Measurements from ENCODE around the gene SPTLC2.
A peak's percentile ranks its signal among the peaks of the same experiment; 100 is the strongest.

The SPTLC2 gene

GRCh38 chr14:77584809-77585208 is 31.6 kb downstream of the SPTLC2 start:
- Histone ChIP-seq H3K27me3 (ENCODE audit: low read depth, low read length) (no peaks in the 10 kb centered on the region), H3K4me1 (ENCODE audit: control insufficient read depth in 1 of 2, insufficient read depth in 2 of 2, low read length in 2 of 2) (no peaks in the 10 kb centered on the region), H3K36me3 (ENCODE audit: control insufficient read depth in 1 of 2, insufficient read depth in 2 of 2, low read length in 2 of 2) (peaks cover 0 to 3% of the 10 kb centered on the region in 2 donors), H3K4me3 (ENCODE audit: low read depth in 1 of 2, low read length in 2 of 2) (no peak overlapping the region), H3K9me3 (ENCODE audit: control insufficient read depth in 1 of 2, low read length in 2 of 2) (no peaks in the 10 kb centered on the region), H3K27ac (ENCODE audit: low read length) (no peak overlapping the region)

GRCh38 chr14:77583657-77584056 is 32.8 kb downstream of the SPTLC2 start:
- no peak overlapping the region for H3K27ac ChIP-seq (ENCODE audit: low read length)

DNA sequence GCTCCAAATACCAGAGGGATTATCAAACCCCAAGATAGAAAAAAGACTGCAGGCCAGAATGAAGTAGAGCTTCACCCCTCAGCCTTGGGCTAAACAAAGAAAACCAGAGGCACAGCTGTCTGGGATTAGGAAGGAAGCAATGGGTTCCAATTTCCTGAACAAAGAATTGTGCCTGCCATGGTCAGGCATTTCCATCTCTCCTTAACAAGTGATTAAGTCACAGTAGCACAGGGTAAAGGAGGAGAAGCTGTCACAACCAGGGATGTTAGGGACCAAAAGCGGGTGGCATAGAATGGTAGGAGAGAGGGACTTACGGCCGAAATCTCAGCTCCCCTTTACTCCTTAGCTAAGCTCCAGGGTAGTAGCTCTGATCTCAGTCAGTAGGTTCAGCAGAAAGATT is 33.9 kb downstream of the SPTLC2 start:
- Histone ChIP-seq H3K27ac (ENCODE audit: low read length) (no peak overlapping the region), H3K9me3 (ENCODE audit: control insufficient read depth in 1 of 2, low read length in 2 of 2) (no peaks in the 10 kb centered on the region), H3K27me3 (ENCODE audit: low read depth, low read length) (no peaks in the 10 kb centered on the region), H3K4me3 (ENCODE audit: low read depth in 1 of 2, low read length in 2 of 2) (no peak overlapping the region), H3K4me1 (ENCODE audit: control insufficient read depth in 1 of 2, insufficient read depth in 2 of 2, low read length in 2 of 2) (no peaks in the 10 kb centered on the region), H3K36me3 (ENCODE audit: control insufficient read depth in 1 of 2, insufficient read depth in 2 of 2, low read length in 2 of 2) (peaks cover 0 to 3% of the 10 kb centered on the region in 2 donors)

More at GRCh38 chr14:77583657-77584056, 32.8 kb downstream of the SPTLC2 start:
- Histone ChIP-seq H3K4me3 (ENCODE audit: low read depth in 1 of 2, low read length in 2 of 2) (no peak overlapping the region), H3K4me1 (ENCODE audit: control insufficient read depth in 1 of 2, insufficient read depth in 2 of 2, low read length in 2 of 2) (no peaks in the 10 kb centered on the region), H3K9me3 (ENCODE audit: control insufficient read depth in 1 of 2, low read length in 2 of 2) (no peaks in the 10 kb centered on the region), H3K27me3 (ENCODE audit: low read depth, low read length) (no peaks in the 10 kb centered on the region), H3K36me3 (ENCODE audit: control insufficient read depth in 1 of 2, insufficient read depth in 2 of 2, low read length in 2 of 2) (peaks cover 0 to 3% of the 10 kb centered on the region in 2 donors)

DNA sequence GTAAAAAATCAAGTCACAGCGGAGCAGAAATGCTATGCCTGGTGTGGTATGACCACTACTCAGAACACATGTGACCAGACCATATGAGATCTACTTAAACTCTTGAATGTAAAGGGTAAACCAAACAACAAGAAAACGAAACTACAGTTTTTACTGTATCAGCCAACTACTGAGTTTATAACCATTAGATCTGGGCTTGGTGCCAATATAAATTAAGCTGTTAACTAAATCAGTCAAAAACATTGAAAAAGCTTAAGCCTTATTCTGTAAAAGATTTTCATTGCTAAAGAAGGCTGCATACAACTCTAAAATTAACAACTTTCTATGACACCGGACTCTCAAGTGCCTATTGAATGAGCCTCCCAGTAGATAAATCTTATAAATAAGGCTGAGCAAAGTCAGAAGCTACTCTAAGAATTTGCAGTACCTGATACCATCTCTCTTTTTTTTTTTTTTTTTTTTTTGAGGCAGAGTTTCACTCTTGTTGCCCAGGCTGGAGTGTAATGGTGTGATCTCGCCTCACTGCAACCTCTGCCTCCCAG is 35.4 kb downstream of the SPTLC2 start:
- H3K27me3 ChIP-seq (ENCODE audit: low read depth, low read length), result no peaks in the 10 kb centered on the region
- H3K4me3 ChIP-seq (ENCODE audit: low read depth in 1 of 2, low read length in 2 of 2), result peak overlapping the region in 1 of 2 donors; percentile 55
- H3K4me1 ChIP-seq (ENCODE audit: control insufficient read depth in 1 of 2, insufficient read depth in 2 of 2, low read length in 2 of 2), result no peaks in the 10 kb centered on the region
- H3K36me3 ChIP-seq (ENCODE audit: control insufficient read depth in 1 of 2, insufficient read depth in 2 of 2, low read length in 2 of 2), result peaks cover 0 to 2% of the 10 kb centered on the region in 2 donors
- no peak overlapping the region for H3K27ac ChIP-seq (ENCODE audit: low read length)
- H3K9me3 ChIP-seq (ENCODE audit: control insufficient read depth in 1 of 2, low read length in 2 of 2), result no peaks in the 10 kb centered on the region

GRCh38 chr14:77580477-77580876 is 36.0 kb downstream of the SPTLC2 start:
- Histone ChIP-seq H3K9me3 (ENCODE audit: control insufficient read depth in 1 of 2, low read length in 2 of 2) (no peaks in the 10 kb centered on the region), H3K27me3 (ENCODE audit: low read depth, low read length) (no peaks in the 10 kb centered on the region), H3K4me1 (ENCODE audit: control insufficient read depth in 1 of 2, insufficient read depth in 2 of 2, low read length in 2 of 2) (no peaks in the 10 kb centered on the region), H3K27ac (ENCODE audit: low read length) (no peak overlapping the region), H3K4me3 (ENCODE audit: low read depth in 1 of 2, low read length in 2 of 2) (peak overlapping the region in 1 of 2 donors; percentile 55), H3K36me3 (ENCODE audit: control insufficient read depth in 1 of 2, insufficient read depth in 2 of 2, low read length in 2 of 2) (peaks cover 4 to 7% of the 10 kb centered on the region in 2 donors)

DNA sequence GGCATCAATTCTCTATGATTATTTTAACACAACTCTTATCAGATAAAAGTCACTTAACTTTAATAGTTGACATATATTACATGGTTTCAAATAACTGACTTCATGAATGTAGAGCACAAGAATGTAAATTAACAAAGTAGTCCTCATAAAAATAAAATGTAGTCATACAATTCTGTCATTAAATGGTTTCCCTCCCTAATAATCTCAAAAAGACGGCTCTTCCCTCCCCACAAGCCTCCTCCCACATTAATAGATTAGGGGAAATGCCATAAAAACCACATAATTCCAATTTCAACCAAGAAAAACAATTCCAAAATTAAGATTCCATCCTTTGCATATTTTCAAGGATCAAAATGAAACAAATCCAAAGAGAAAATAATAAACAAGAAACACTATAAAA is 36.7 kb downstream of the SPTLC2 start:
- H3K27ac ChIP-seq (ENCODE audit: low read length), result no peak overlapping the region
- peaks cover 6 to 7% of the 10 kb centered on the region in 2 donors for H3K36me3 ChIP-seq (ENCODE audit: control insufficient read depth in 1 of 2, insufficient read depth in 2 of 2, low read length in 2 of 2)
- H3K4me3 ChIP-seq (ENCODE audit: low read depth in 1 of 2, low read length in 2 of 2), result no peak overlapping the region
- H3K4me1 ChIP-seq (ENCODE audit: control insufficient read depth in 1 of 2, insufficient read depth in 2 of 2, low read length in 2 of 2), result no peaks in the 10 kb centered on the region
- no peaks in the 10 kb centered on the region for H3K27me3 ChIP-seq (ENCODE audit: low read depth, low read length)
- H3K9me3 ChIP-seq (ENCODE audit: control insufficient read depth in 1 of 2, low read length in 2 of 2), result no peaks in the 10 kb centered on the region

GRCh38 chr14:77579065-77579464 is 37.4 kb downstream of the SPTLC2 start:
- H3K4me3 ChIP-seq (ENCODE audit: low read depth in 1 of 2, low read length in 2 of 2), result no peak overlapping the region
- H3K36me3 ChIP-seq (ENCODE audit: control insufficient read depth in 1 of 2, insufficient read depth in 2 of 2, low read length in 2 of 2), result peaks cover 7% of the 10 kb centered on the region in 2 donors
- no peak overlapping the region for H3K27ac ChIP-seq (ENCODE audit: low read length)
- no peaks in the 10 kb centered on the region for H3K27me3 ChIP-seq (ENCODE audit: low read depth, low read length)
- no peaks in the 10 kb centered on the region for H3K4me1 ChIP-seq (ENCODE audit: control insufficient read depth in 1 of 2, insufficient read depth in 2 of 2, low read length in 2 of 2)
- no peaks in the 10 kb centered on the region for H3K9me3 ChIP-seq (ENCODE audit: control insufficient read depth in 1 of 2, low read length in 2 of 2)

DNA sequence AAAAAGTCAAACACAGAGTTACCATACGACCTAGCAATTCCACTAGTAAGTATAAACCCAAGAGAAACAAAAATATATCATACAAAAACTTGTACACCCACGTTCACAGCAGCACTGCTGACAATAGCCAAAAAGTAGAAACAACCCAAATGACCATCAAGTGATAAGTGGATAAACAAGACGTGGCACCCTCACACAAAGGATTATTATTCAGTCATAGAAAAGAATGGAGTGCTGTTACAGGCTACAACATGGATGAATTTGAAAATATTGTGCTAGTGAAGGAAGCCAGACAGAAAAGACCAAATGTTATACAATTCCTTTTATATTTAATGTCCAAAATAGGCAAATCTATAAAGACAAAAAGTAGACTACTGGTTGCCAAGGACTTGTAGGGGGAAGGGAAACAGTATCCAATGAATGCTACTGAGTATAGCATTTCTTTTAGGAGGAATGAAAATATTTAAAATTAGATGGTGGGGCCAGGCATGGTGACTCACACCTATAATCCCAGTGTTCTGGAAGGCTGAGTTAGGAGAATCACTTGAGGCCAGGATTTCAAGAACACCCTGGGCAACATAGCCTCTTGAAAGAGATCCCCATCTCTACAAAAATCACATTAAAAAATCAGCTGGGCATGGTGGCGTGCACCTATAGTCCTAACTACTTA is 41.9 kb downstream of the SPTLC2 start:
- H3K4me1 ChIP-seq (ENCODE audit: control insufficient read depth in 1 of 2, insufficient read depth in 2 of 2, low read length in 2 of 2), result no peaks in the 10 kb centered on the region
- H3K9me3 ChIP-seq (ENCODE audit: control insufficient read depth in 1 of 2, low read length in 2 of 2), result no peaks in the 10 kb centered on the region
- H3K4me3 ChIP-seq (ENCODE audit: low read depth in 1 of 2, low read length in 2 of 2), result no peak overlapping the region
- H3K27me3 ChIP-seq (ENCODE audit: low read depth, low read length), result no peaks in the 10 kb centered on the region
- H3K36me3 ChIP-seq (ENCODE audit: control insufficient read depth in 1 of 2, insufficient read depth in 2 of 2, low read length in 2 of 2), result peaks cover 7 to 14% of the 10 kb centered on the region in 2 donors
- H3K27ac ChIP-seq (ENCODE audit: low read length), result no peak overlapping the region

GRCh38 chr14:77573964-77574363 is 42.5 kb downstream of the SPTLC2 start:
- Histone ChIP-seq H3K27ac (ENCODE audit: low read length) (no peak overlapping the region), H3K9me3 (ENCODE audit: control insufficient read depth in 1 of 2, low read length in 2 of 2) (no peaks in the 10 kb centered on the region), H3K4me3 (ENCODE audit: low read depth in 1 of 2, low read length in 2 of 2) (no peak overlapping the region), H3K36me3 (ENCODE audit: control insufficient read depth in 1 of 2, insufficient read depth in 2 of 2, low read length in 2 of 2) (peaks cover 13 to 18% of the 10 kb centered on the region in 2 donors), H3K27me3 (ENCODE audit: low read depth, low read length) (no peaks in the 10 kb centered on the region), H3K4me1 (ENCODE audit: control insufficient read depth in 1 of 2, insufficient read depth in 2 of 2, low read length in 2 of 2) (no peaks in the 10 kb centered on the region)

- Histone ChIP-seq H3K4me1 (ENCODE audit: control insufficient read depth in 1 of 2, insufficient read depth in 2 of 2, low read length in 2 of 2) (no peaks in the 10 kb centered on the region), H3K36me3 (ENCODE audit: control insufficient read depth in 1 of 2, insufficient read depth in 2 of 2, low read length in 2 of 2) (peaks cover 14 to 17% of the 10 kb centered on the region in 2 donors), H3K27ac (ENCODE audit: low read length) (no peak overlapping the region), H3K4me3 (ENCODE audit: low read depth in 1 of 2, low read length in 2 of 2) (no peak overlapping the region), H3K27me3 (ENCODE audit: low read depth, low read length) (no peaks in the 10 kb centered on the region), H3K9me3 (ENCODE audit: control insufficient read depth in 1 of 2, low read length in 2 of 2) (no peaks in the 10 kb centered on the region)
These were observed 45.6 kb downstream of the SPTLC2 start for GRCh38 chr14:77570706-77571268.

- H3K4me3 ChIP-seq (ENCODE audit: low read depth in 1 of 2, low read length in 2 of 2), result no peak overlapping the region
- H3K36me3 ChIP-seq (ENCODE audit: control insufficient read depth in 1 of 2, insufficient read depth in 2 of 2, low read length in 2 of 2), result peaks cover 23 to 27% of the 10 kb centered on the region in 2 donors
- H3K27me3 ChIP-seq (ENCODE audit: low read depth, low read length), result no peaks in the 10 kb centered on the region
- H3K9me3 ChIP-seq (ENCODE audit: control insufficient read depth in 1 of 2, low read length in 2 of 2), result no peaks in the 10 kb centered on the region
- no peak overlapping the region for H3K27ac ChIP-seq (ENCODE audit: low read length)
- no peaks in the 10 kb centered on the region for H3K4me1 ChIP-seq (ENCODE audit: control insufficient read depth in 1 of 2, insufficient read depth in 2 of 2, low read length in 2 of 2)
These were observed 50.5 kb downstream of the SPTLC2 start for GRCh38 chr14:77565994-77566305.
